ENCODE measurements around the gene DOK5.
"Not testable (repeated sequence)": the region's sequence is repeated elsewhere in the genome, so short reads cannot be mapped to it uniquely, and the experiment has no call there.

DOK5 gene

GRCh38 chr20:54475334-54476168 is at the start of gene DOK5:
DOK5 (plus strand) TSS chr20:54475593; CDS start chr20:54475947, 354 bp downstream.
- Mint-ChIP-seq H3K9me3 (no peaks in the 10 kb centered on the region), H3K27me3 (peaks cover 74% of the 10 kb centered on the region), H3K4me1 (ENCODE audit: low read depth) (peaks cover 10% of the 10 kb centered on the region), H3K36me3 (ENCODE audit: low read depth) (no peaks in the 10 kb centered on the region), H3K27ac (no peak within 1 kb of the TSS), H3K4me3 (peak within 1 kb of the TSS; percentile 52)
- peak; percentile 31 for DNase-seq

DNA sequence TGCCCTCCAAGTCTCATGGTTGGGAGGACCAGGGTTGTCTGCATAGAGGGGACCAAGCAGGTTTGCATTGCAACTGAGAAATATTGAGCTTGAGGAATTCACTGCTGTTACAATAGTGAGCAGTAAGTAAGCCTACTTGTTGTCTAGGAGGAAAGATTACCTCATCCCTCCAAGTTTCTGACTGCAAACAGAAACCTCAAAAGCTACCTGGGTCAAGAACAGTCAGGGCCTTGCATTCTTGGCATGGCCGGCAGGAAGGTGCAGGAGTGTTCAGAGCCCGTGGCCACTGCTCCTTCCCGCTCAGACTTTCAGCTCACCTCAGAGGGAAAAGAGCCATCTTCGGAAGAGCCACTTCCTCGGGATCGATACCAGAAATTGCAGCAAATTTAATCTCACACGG is 46.0 kb upstream of the DOK5 start:
- H3K4me3 Mint-ChIP-seq, result no peak overlapping the region
- peaks cover 3% of the 10 kb centered on the region for H3K27me3 Mint-ChIP-seq
- peaks cover 10% of the 10 kb centered on the region for H3K9me3 Mint-ChIP-seq
- DNase-seq, result no peak
- H3K4me1 Mint-ChIP-seq (ENCODE audit: low read depth), result no peaks in the 10 kb centered on the region
- no peak overlapping the region for H3K27ac Mint-ChIP-seq
- H3K36me3 Mint-ChIP-seq (ENCODE audit: low read depth), result no peaks in the 10 kb centered on the region

DNA sequence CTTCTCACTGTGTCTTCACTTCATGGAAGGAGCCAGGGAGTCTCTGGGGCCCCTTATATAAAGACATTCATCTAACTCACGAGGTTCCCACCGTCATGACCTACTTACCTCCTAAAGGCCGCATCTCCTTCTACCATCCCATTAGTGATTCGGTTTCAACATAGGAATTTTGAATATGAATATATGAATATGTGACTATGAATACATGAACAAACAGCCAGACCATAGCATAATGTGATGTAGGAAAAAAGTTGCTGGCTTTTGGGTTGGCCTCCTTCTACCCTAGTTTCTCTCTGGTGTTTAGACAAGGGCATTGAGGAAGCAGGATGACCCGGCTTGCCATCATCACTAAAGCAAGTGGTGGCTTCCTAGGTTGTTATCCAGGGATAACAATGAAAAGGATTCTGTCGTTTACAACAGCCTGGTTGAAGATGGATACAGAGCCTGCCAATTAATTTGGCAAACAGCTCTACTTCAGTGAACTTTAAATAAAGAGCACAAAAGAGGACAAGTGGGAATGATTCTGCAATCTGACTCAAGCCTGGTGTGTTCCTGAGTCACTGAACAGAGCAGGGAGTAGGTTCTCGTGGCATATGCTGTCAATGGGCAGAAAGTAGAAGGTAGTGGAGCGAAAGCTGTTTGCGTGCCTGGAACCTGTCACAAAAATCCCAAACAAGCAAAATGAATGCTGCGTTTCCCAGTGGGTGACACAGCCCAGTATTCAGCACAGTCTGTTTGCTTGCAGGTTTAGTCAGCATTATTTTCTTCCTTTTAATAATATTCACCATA is 44.0 kb upstream of the DOK5 start:
- Mint-ChIP-seq H3K27ac (no peak overlapping the region), H3K4me1 (ENCODE audit: low read depth) (no peaks in the 10 kb centered on the region), H3K27me3 (peaks cover 7% of the 10 kb centered on the region), H3K9me3 (no peaks in the 10 kb centered on the region), H3K36me3 (ENCODE audit: low read depth) (no peaks in the 10 kb centered on the region), H3K4me3 (no peak overlapping the region)
- DNase-seq, result no peak

DNA sequence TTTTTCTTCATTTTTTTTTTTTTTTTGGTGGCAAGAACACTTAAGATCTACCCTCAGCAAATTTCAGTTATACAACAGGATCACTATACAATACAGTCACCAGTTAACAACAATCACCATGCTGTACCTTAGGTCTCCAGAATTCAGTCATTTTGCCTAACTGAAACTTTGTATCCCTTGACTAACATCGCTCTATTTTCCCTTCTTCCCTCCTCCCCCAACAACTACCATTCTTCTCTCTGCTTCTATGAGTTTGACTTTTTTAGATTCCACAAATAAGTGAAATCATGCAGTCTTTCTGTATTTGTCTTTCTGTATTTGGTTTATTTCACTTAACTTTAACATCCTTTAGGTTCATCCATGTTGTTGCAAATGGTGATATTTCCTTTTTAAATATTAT is 42.4 kb upstream of the DOK5 start:
- no peaks in the 10 kb centered on the region for H3K4me1 Mint-ChIP-seq (ENCODE audit: low read depth)

GRCh38 chr20:54433636-54434035 is 41.8 kb upstream of the DOK5 start:
- Mint-ChIP-seq H3K4me1 (ENCODE audit: low read depth) (no peaks in the 10 kb centered on the region), H3K27ac (no peak overlapping the region), H3K9me3 (no peaks in the 10 kb centered on the region), H3K27me3 (peaks cover 10% of the 10 kb centered on the region), H3K36me3 (ENCODE audit: low read depth) (no peaks in the 10 kb centered on the region), H3K4me3 (no peak overlapping the region)
- DNase-seq, result no peak

More for the DNA sequence above, 42.4 kb upstream of the DOK5 start:
- H3K27ac Mint-ChIP-seq, result no peak overlapping the region
- peaks cover 10% of the 10 kb centered on the region for H3K27me3 Mint-ChIP-seq
- no peak for DNase-seq
- H3K36me3 Mint-ChIP-seq (ENCODE audit: low read depth), result no peaks in the 10 kb centered on the region
- H3K9me3 Mint-ChIP-seq, result no peaks in the 10 kb centered on the region
- no peak overlapping the region for H3K4me3 Mint-ChIP-seq

GRCh38 chr20:54434196-54434595 is 41.2 kb upstream of the DOK5 start:
- Mint-ChIP-seq H3K9me3 (no peaks in the 10 kb centered on the region), H3K27me3 (peaks cover 10% of the 10 kb centered on the region), H3K27ac (no peak overlapping the region), H3K4me1 (ENCODE audit: low read depth) (no peaks in the 10 kb centered on the region), H3K36me3 (ENCODE audit: low read depth) (no peaks in the 10 kb centered on the region), H3K4me3 (no peak overlapping the region)
- DNase-seq, result no peak

DNA sequence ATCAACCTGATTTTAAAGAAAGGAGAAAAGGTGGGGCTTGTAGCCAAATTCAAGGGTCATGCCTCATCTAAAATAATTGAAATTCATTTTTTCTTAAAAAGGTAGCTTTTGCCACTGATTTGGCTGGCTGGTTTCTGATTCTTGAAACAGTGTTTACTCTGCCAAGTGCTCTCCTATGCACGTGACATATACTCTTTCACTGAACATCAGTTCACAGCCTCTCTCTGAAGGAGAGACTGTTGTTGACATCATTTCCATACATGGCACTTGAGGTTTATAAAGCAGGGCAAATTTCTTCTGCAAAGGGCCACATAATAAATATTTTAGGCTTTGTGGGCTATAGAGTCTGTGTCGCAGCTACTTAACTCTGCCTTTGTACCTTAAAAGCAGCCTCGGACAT is 40.4 kb upstream of the DOK5 start:
- no peak for DNase-seq
- H3K9me3 Mint-ChIP-seq, result no peaks in the 10 kb centered on the region
- no peaks in the 10 kb centered on the region for H3K4me1 Mint-ChIP-seq (ENCODE audit: low read depth)
- no peaks in the 10 kb centered on the region for H3K36me3 Mint-ChIP-seq (ENCODE audit: low read depth)
- peaks cover 15% of the 10 kb centered on the region for H3K27me3 Mint-ChIP-seq
- no peak overlapping the region for H3K4me3 Mint-ChIP-seq
- no peak overlapping the region for H3K27ac Mint-ChIP-seq

DNA sequence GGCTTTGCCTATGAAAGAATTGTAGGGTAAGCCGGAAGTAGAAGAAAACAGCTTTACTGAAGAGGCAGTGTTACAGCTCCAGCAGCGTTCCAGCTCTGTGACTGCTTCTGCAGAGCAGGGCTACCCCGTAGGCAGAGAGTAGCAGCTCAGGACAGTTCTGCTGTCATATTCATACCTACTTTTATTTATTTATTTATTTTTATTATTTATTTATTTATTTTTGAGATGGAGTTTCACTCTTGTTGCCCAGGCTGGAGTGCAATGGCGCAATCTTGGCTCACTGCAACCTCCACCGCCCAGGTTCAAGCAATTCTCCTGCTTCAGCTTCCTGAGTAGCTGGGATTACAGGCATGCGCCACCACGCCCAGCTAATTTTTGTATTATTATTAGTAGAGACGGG is 39.0 kb upstream of the DOK5 start:
- peaks cover 15% of the 10 kb centered on the region for H3K27me3 Mint-ChIP-seq
- not testable (repeated sequence) for H3K4me1 Mint-ChIP-seq (ENCODE audit: low read depth); H3K27ac Mint-ChIP-seq; H3K9me3 Mint-ChIP-seq; DNase-seq; H3K4me3 Mint-ChIP-seq; H3K36me3 Mint-ChIP-seq (ENCODE audit: low read depth)

GRCh38 chr20:54438166-54438565 is 37.2 kb upstream of the DOK5 start:
- peaks cover 22% of the 10 kb centered on the region for H3K27me3 Mint-ChIP-seq
- H3K4me1 Mint-ChIP-seq (ENCODE audit: low read depth), result no peaks in the 10 kb centered on the region
- H3K36me3 Mint-ChIP-seq (ENCODE audit: low read depth), result no peaks in the 10 kb centered on the region
- H3K4me3 Mint-ChIP-seq, result no peak overlapping the region
- H3K27ac Mint-ChIP-seq, result no peak overlapping the region
- DNase-seq, result no peak
- H3K9me3 Mint-ChIP-seq, result no peaks in the 10 kb centered on the region

- no peak for DNase-seq
- Mint-ChIP-seq H3K36me3 (ENCODE audit: low read depth) (no peaks in the 10 kb centered on the region), H3K27ac (no peak overlapping the region), H3K27me3 (peaks cover 4% of the 10 kb centered on the region), H3K4me1 (ENCODE audit: low read depth) (no peaks in the 10 kb centered on the region), H3K9me3 (peaks cover 4% of the 10 kb centered on the region), H3K4me3 (no peak overlapping the region)
Measured at GRCh38 chr20:54450207-54450606, 25.2 kb upstream of the DOK5 start.

DNA sequence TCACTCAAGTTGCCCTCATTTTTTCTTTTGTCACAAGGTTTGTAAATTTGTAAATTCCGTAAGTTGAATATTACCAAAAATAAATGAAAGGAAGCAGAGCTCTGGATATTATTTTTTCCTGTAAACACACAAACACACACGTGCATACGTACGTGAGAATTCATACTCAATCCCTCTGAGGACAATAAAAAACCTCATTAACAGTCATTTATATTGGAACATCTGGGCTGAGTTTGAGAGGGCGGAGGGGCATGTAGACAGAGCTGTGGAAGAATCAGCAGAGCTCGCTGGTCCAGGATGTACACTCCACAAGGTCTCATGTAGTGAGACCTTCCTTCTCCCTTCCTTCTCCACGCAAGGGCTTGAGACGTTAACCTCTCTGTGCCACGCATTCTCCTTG is 24.2 kb upstream of the DOK5 start:
- H3K4me3 Mint-ChIP-seq, result no peak overlapping the region
- DNase-seq, result no peak
- no peak overlapping the region for H3K27ac Mint-ChIP-seq
- no peaks in the 10 kb centered on the region for H3K4me1 Mint-ChIP-seq (ENCODE audit: low read depth)
- peaks cover 4% of the 10 kb centered on the region for H3K27me3 Mint-ChIP-seq
- H3K36me3 Mint-ChIP-seq (ENCODE audit: low read depth), result no peaks in the 10 kb centered on the region
- peaks cover 4% of the 10 kb centered on the region for H3K9me3 Mint-ChIP-seq

GRCh38 chr20:54452277-54452676 is 23.1 kb upstream of the DOK5 start:
- no peak for DNase-seq
- H3K4me1 Mint-ChIP-seq (ENCODE audit: low read depth), result no peaks in the 10 kb centered on the region
- H3K27me3 Mint-ChIP-seq, result peaks cover 4% of the 10 kb centered on the region
- no peak overlapping the region for H3K4me3 Mint-ChIP-seq
- H3K27ac Mint-ChIP-seq, result no peak overlapping the region
- peaks cover 4% of the 10 kb centered on the region for H3K9me3 Mint-ChIP-seq
- H3K36me3 Mint-ChIP-seq (ENCODE audit: low read depth), result no peaks in the 10 kb centered on the region

- Mint-ChIP-seq H3K36me3 (ENCODE audit: low read depth) (no peaks in the 10 kb centered on the region), H3K27ac (no peak overlapping the region), H3K4me1 (ENCODE audit: low read depth) (no peaks in the 10 kb centered on the region), H3K9me3 (peaks cover 4% of the 10 kb centered on the region), H3K27me3 (peaks cover 3% of the 10 kb centered on the region), H3K4me3 (no peak overlapping the region)
- DNase-seq, result no peak
Measured at GRCh38 chr20:54454982-54455381, 20.4 kb upstream of the DOK5 start.

DNA sequence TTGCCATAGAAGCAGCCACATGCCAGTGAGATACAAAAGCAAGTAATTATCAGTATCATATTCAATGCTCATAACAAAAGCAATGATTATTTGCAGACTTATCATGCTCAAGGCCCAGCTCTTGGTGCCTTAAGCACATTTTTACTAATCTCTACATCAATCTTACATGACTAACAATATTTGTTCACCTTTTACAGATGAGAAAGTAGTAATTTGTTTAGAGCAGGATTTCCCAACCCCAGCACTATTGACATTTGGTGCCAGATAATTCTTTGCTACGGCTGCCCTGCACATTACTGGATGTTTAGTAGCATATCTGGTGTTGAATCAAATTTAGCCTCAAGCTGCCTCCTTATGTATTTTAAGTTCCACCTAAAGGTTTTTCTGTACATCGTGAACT is 19.0 kb upstream of the DOK5 start:
- no peaks in the 10 kb centered on the region for H3K4me1 Mint-ChIP-seq (ENCODE audit: low read depth)
- H3K27ac Mint-ChIP-seq, result no peak overlapping the region
- no peaks in the 10 kb centered on the region for H3K36me3 Mint-ChIP-seq (ENCODE audit: low read depth)
- no peak overlapping the region for H3K4me3 Mint-ChIP-seq
- DNase-seq, result no peak
- H3K27me3 Mint-ChIP-seq, result peaks cover 5% of the 10 kb centered on the region
- peaks cover 4% of the 10 kb centered on the region for H3K9me3 Mint-ChIP-seq

DNA sequence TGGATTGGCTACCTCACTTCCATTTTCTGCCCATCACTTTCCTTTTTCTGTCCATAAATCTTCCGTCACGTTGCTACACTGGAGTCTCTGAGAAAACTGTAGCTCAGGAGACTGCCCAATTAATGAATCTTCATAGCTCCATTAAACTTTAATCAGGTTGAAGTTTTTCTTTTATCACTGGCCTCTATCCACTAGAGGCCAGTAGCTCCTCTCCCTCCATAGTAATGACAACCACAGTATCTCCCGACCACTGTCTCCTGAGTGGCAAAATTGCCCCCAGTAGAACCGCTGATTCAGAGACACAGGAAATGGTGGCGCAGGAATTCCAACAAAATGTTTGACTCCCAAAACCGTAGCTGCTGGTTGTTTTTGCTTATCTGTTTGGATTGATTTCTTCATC is 18.4 kb upstream of the DOK5 start:
- H3K4me1 Mint-ChIP-seq (ENCODE audit: low read depth), result no peaks in the 10 kb centered on the region
- no peak overlapping the region for H3K27ac Mint-ChIP-seq
- peaks cover 5% of the 10 kb centered on the region for H3K27me3 Mint-ChIP-seq
- DNase-seq, result no peak
- no peak overlapping the region for H3K4me3 Mint-ChIP-seq
- H3K9me3 Mint-ChIP-seq, result peaks cover 4% of the 10 kb centered on the region
- H3K36me3 Mint-ChIP-seq (ENCODE audit: low read depth), result no peaks in the 10 kb centered on the region

All from activated T-cell treated with anti-CD3 and anti-CD28 coated beads, Interleukin-2, amount 50 U/mL, for 24 hours (primary cell).